K562 (cell line): Measurements from ENCODE around the gene CNR1. TPM values are rescaled to one million over a fixed set of nuclear protein-coding genes. Genes with fewer than 3 reads are reported as not detected.

Source experiments
- ATAC-seq: fragments of 200-7000 bp; cut with Tn5 transposase; 3 replicates; pipeline ENCODE4 v1.9.1; 2020; ENCODE audit warnings: moderate library complexity
- BruUV-seq: library from RNA; stranded (reverse); fragments of 400-500 nt; replicated peaks from 2 replicates; lab custom pipeline; 2021; lab: Mats Ljungman, UMichigan
- CTCF ChIA-PET: fragments of 300-600 bp; formaldehyde crosslinking; extraction: SDS; loops from one replicate; lab custom pipeline; 2021; ENCODE audit warnings: low intra/inter-chr PET ratio; lab: Yijun Ruan, JAX
- POLR2A ChIA-PET: fragments of 300-600, 350-650 bp; sonication (Branson Sonifier 250); formaldehyde crosslinking; extraction: SDS; loops from one replicate; lab custom pipeline; 2021; ENCODE audit warnings: antibody characterized with exemption, inconsistent platforms; lab: Yijun Ruan, JAX
- DNase-seq, 4 experiments: peaks; one replicate each; pipeline versions ENCODE4 v3.0.0 to v3.0.0-alpha.2; 2011 to 2018; ENCODE audit warnings: low spot score in 3 of 4, mixed read lengths in 3 of 4; ENCODE audit errors: extremely low read depth in 1 of 4
- FAIRE-seq: peaks from 2 replicates; lab custom pipeline; 2011; peaks lifted over from hg19 to GRCh38; lab: Jason Lieb, UNC
- H2AFZ ChIP-seq: 2 replicates; pipeline ENCODE4 v1.6.0; 2011; ENCODE audit warnings: low read depth, low read length, control low read depth, inconsistent platforms
- H3K27ac ChIP-seq: fragments of 200-600 bp; 3 replicates; pipeline ENCODE4 v1.8.0; 2011; ENCODE audit warnings: low read depth, mild to moderate bottlenecking, control low read depth, inconsistent platforms, low read length, moderate library complexity, mixed read lengths; ENCODE audit errors: extremely low read depth
- H3K27me3 ChIP-seq, 2 experiments: fragments of 300-600 bp in 1 of 2; 2 replicates in 1 of 2; 3 replicates in 1 of 2; pipeline versions ENCODE4 v1.6.0 to v1.8.0; 2011; ENCODE audit warnings: inconsistent platforms in 2 of 2, low read length in 2 of 2, mild to moderate bottlenecking in 1 of 2, mixed read lengths in 1 of 2, moderate library complexity in 1 of 2; ENCODE audit not compliant: control insufficient read depth in 2 of 2, insufficient read depth in 2 of 2
- H3K36me3 ChIP-seq: fragments of 300-600 bp; 3 replicates; pipeline ENCODE4 v1.8.0; 2011; ENCODE audit warnings: mild to moderate bottlenecking, low read length, inconsistent platforms; ENCODE audit not compliant: control insufficient read depth, insufficient read depth
- H3K4me1 ChIP-seq, 2 experiments: fragments of 200-600 bp in 1 of 2; replicated peaks in 1 of 2; 2 replicates in 1 of 2; 3 replicates in 1 of 2; pipeline versions ENCODE4 v1.5.1 to v1.8.0; 2011; ENCODE audit warnings: inconsistent platforms in 2 of 2, low read length in 2 of 2, mild to moderate bottlenecking in 1 of 2, mixed read lengths in 1 of 2, moderate library complexity in 1 of 2; ENCODE audit not compliant: control insufficient read depth in 2 of 2, insufficient read depth in 2 of 2
- H3K4me2 ChIP-seq: 2 replicates; pipeline ENCODE4 v1.6.1; 2011; ENCODE audit warnings: low read length, control low read depth, inconsistent platforms, mixed read lengths; ENCODE audit not compliant: insufficient read depth
- H3K4me3 ChIP-seq: fragments of 200-600 bp; sonication (generic), shearing (Covaris generic); 2 replicates; pipeline ENCODE4 v1.5.1; 2016; ENCODE audit warnings: control low read depth, inconsistent platforms
- H3K79me2 ChIP-seq: fragments of 200-600 bp; 3 replicates; pipeline ENCODE4 v1.8.0; 2011; ENCODE audit warnings: low read length, inconsistent platforms; ENCODE audit not compliant: control insufficient read depth, insufficient read depth
- H3K9ac ChIP-seq, 2 experiments: 2 replicates each; pipeline versions ENCODE4 v1.6.0 to v1.6.1; 2011; ENCODE audit warnings: low read depth in 2 of 2, low read length in 2 of 2, control low read depth in 1 of 2, inconsistent platforms in 1 of 2, mild to moderate bottlenecking in 1 of 2, mixed read lengths in 1 of 2; ENCODE audit not compliant: insufficient read depth in 1 of 2
- H3K9me1 ChIP-seq: one replicate; pipeline ENCODE4 v1.6.0; 2011; ENCODE audit warnings: inconsistent platforms, mild to moderate bottlenecking, low read length, moderate library complexity; ENCODE audit not compliant: control insufficient read depth, insufficient read depth
- H3K9me3 ChIP-seq: replicated peaks from 2 replicates; pipeline ENCODE4 v1.5.1; 2011; ENCODE audit warnings: low read depth, low read length, inconsistent platforms; ENCODE audit not compliant: control insufficient read depth, insufficient read depth
- H4K20me1 ChIP-seq: replicated peaks from 2 replicates; pipeline ENCODE4 v1.6.1; 2011; ENCODE audit warnings: low read length, inconsistent platforms, mixed read lengths; ENCODE audit not compliant: control insufficient read depth, insufficient read depth
- TAL1 ChIP-seq: fragments of 450-650 bp; IDR thresholded peaks from 2 replicates; pipeline ENCODE4 v1.6.1; 2016; ENCODE audit warnings: mild to moderate bottlenecking
- ZBTB8A ChIP-seq: fragments of 450-650 bp; IDR thresholded peaks from 2 replicates; pipeline ENCODE4 v1.6.1; 2018; ENCODE audit warnings: mild to moderate bottlenecking, moderate library complexity; ENCODE audit not compliant: partially characterized antibody
- ZKSCAN1 ChIP-seq: fragments of 150-350 bp; IDR thresholded peaks from 2 replicates; pipeline ENCODE4 v1.6.1; 2016; ENCODE audit warnings: low read depth, low read length
- WGBS: fragments of 100-300 bp; shearing (Covaris generic); methylation state at CpG from one replicate; pipeline ENCODE4 v1.1.6; 2016; ENCODE audit warnings: low coverage, mixed read lengths; ENCODE audit not compliant: insufficient coverage; ENCODE audit errors: missing lambda C conversion rate; 5-methylcytosine and 5-hydroxymethylcytosine counted together
- in situ Hi-C: fragments of 300-500 bp; cut with MboI; formaldehyde crosslinking; loops from 4 replicates; pipeline ENCODE4 v1.15.0; 2018; ENCODE audit warnings: inconsistent platforms, mixed read lengths
- intact Hi-C: fragments of 100-400 bp; cut with micrococcal nuclease; formaldehyde crosslinking; loops from 2 replicates; pipeline ENCODE4 v1.14.2; 2022
- polyA plus RNA-seq, 8 experiments: library from polyadenylated mRNA; depleted of rRNA in 4 of 8; stranded (reverse) in 5 of 8; unstranded in 3 of 8; fragments of >200 nt; fragmentation: Nextera tagmentation in 2 of 8; fragmentation: Illumina TruSeq in 1 of 8; extraction: Ambion mirVana in 2 of 8; extraction: Trizol in 1 of 8; gene quantifications; 2 replicates each; pipeline versions ENCODE4 v1.2.1 to v1.2.3, GENCODE V29; 2011 to 2014; ENCODE audit warnings: inconsistent platforms in 1 of 8, missing spikeins in 1 of 8
- total RNA-seq, 7 experiments: library from RNA; depleted of rRNA in 6 of 7; stranded (reverse); fragments of >200 nt in 6 of 7; fragmentation: Illumina TruSeq in 2 of 7; extraction: Trizol in 2 of 7; gene quantifications; 2 replicates each; pipeline versions ENCODE4 v1.2.1 to v1.2.3, GENCODE V29; 2011 to 2021; ENCODE audit warnings: low replicate concordance in 1 of 7
- TF ChIP-seq, protein P1 (sequence below): fragments of 450-650 bp; IDR thresholded peaks from 2 replicates; pipeline ENCODE4 v1.7.0; 2016; ENCODE audit warnings: borderline replicate concordance
- TF ChIP-seq, protein P2 (sequence below): fragments of 250-450 bp; sonication (Bioruptor Pico); IDR thresholded peaks from 2 replicates; pipeline ENCODE4 v1.5.0; 2021; ENCODE audit warnings: mild to moderate bottlenecking, borderline replicate concordance
- TF ChIP-seq, protein P3 (sequence below): fragments of 450-650 bp; formaldehyde crosslinking; IDR thresholded peaks from 2 replicates; pipeline ENCODE4 v1.4.0; 2020; ENCODE audit warnings: mild to moderate bottlenecking, mixed read lengths

Gene CNR1
- total and polyA plus RNA-seq, 9 of the 15 experiments (the other 6 are each of a cell fraction or from before 2014, with no cell fraction given) = 0.50 to 1.9 (median 1.2) TPM; not detected in 1

DNA sequence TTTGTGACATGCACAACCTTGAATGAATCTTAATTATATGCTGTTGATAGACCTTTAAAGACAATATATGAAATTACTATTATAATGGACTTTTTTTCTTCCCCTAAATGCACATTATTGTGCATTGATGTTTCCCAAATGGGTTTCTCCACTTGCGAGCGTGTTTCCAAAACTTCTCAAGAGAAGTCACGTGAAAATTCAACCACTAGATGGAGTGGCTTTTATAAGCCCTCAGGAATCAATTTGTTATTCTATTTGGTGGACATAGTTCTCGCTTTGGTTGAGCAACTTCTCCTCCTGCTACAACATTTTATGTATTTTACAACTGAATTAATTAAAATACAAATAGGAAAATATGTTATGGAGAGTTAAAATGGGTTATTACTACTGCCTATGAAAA is 9.0 kb downstream of the CNR1 start (continued):
- TF ChIP-seq, protein P1, sequence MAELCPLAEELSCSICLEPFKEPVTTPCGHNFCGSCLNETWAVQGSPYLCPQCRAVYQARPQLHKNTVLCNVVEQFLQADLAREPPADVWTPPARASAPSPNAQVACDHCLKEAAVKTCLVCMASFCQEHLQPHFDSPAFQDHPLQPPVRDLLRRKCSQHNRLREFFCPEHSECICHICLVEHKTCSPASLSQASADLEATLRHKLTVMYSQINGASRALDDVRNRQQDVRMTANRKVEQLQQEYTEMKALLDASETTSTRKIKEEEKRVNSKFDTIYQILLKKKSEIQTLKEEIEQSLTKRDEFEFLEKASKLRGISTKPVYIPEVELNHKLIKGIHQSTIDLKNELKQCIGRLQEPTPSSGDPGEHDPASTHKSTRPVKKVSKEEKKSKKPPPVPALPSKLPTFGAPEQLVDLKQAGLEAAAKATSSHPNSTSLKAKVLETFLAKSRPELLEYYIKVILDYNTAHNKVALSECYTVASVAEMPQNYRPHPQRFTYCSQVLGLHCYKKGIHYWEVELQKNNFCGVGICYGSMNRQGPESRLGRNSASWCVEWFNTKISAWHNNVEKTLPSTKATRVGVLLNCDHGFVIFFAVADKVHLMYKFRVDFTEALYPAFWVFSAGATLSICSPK = no peak
- TF ChIP-seq TAL1 (no peak), ZKSCAN1 (no peak)
- TF ChIP-seq, all 486 proteins: peak for 0

DNA sequence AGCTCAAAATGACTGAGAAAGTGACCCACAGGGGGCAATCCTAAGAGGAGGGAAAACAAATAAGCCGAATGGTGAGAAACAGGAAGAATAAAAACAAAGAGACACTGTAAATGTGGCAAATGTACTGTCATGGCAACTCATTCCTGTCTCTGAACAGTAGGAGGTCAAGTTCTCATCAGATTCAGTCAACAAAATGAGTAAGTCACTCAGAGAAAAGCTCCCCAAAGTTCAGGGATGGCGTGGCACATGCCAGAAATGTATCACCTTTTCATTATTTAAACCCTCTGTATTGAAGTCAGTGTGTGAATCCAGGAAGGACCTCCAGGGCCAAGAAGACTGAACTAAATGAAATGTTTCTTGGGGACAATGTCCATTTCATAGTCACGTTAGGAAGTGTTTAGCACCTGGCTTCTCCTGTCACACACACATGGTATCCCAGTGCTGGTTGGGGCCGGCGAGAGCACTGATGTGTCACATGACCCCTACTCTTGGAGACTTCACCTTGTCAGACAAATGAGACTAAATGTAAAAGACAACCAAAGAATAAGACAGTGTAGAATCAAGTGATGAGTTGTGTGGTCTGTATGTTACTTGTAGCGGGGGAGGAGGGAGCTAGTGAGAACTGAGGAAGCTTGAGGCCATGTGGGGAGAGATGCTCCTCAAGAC is 20.7 kb downstream of the CNR1 start:
- H3K79me2 ChIP-seq = no peaks in the 10 kb centered on the region
- TF ChIP-seq, protein P2, sequence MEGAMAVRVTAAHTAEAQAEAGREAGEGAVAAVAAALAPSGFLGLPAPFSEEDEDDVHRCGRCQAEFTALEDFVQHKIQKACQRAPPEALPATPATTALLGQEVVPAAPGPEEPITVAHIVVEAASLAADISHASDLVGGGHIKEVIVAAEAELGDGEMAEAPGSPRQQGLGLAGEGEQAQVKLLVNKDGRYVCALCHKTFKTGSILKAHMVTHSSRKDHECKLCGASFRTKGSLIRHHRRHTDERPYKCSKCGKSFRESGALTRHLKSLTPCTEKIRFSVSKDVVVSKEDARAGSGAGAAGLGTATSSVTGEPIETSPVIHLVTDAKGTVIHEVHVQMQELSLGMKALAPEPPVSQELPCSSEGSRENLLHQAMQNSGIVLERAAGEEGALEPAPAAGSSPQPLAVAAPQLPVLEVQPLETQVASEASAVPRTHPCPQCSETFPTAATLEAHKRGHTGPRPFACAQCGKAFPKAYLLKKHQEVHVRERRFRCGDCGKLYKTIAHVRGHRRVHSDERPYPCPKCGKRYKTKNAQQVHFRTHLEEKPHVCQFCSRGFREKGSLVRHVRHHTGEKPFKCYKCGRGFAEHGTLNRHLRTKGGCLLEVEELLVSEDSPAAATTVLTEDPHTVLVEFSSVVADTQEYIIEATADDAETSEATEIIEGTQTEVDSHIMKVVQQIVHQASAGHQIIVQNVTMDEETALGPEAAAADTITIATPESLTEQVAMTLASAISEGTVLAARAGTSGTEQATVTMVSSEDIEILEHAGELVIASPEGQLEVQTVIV (CRISPR knock-in tag) = no peak
- TF ChIP-seq ZBTB8A = no peak
- TF ChIP-seq, protein P3, sequence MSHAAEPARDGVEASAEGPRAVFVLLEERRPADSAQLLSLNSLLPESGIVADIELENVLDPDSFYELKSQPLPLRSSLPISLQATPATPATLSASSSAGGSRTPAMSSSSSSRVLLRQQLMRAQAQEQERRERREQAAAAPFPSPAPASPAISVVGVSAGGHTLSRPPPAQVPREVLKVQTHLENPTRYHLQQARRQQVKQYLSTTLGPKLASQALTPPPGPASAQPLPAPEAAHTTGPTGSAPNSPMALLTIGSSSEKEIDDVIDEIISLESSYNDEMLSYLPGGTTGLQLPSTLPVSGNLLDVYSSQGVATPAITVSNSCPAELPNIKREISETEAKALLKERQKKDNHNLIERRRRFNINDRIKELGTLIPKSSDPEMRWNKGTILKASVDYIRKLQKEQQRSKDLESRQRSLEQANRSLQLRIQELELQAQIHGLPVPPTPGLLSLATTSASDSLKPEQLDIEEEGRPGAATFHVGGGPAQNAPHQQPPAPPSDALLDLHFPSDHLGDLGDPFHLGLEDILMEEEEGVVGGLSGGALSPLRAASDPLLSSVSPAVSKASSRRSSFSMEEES (CRISPR knock-in tag) = peak; percentile 74
- peaks cover 0 to 12% of the 10 kb centered on the region in 2 experiments; a peak in 2 of 5 replicates for H3K27me3 ChIP-seq
- intact Hi-C loops (no loop called here), in situ Hi-C loops (no loop called here)
- no peaks in the 10 kb centered on the region for H3K4me1 ChIP-seq
- H2AFZ ChIP-seq = no peak overlapping the region
- H3K4me3 ChIP-seq = no peak overlapping the region
- WGBS = 6% methylated on average over 6 of the region's 6 CpGs
- no peak overlapping the region for H3K27ac ChIP-seq
- no peaks in the 10 kb centered on the region for H3K9me1 ChIP-seq
- H4K20me1 ChIP-seq = no peaks in the 10 kb centered on the region
- ChIA-PET CTCF (no interaction called here), POLR2A (no interaction called here)
- ATAC-seq (no peak), FAIRE-seq (peak; percentile 42), DNase-seq (no peak)
- no TSS peak for BruUV-seq
- H3K4me2 ChIP-seq = no peak overlapping the region
- no peaks in the 10 kb centered on the region for H3K36me3 ChIP-seq
- no peak overlapping the region for H3K9ac ChIP-seq
- no peaks in the 10 kb centered on the region for H3K9me3 ChIP-seq
